ENCODE data around the gene TM9SF4.
"Not testable (repeated sequence)": the region's sequence is repeated elsewhere in the genome, so short reads cannot be mapped to it uniquely, and the experiment has no call there.

TM9SF4 gene

GRCh38 chr20:32158943-32159660 is 49.6 kb downstream of the TM9SF4 start:
- FAIRE-seq: no peak

- FAIRE-seq: no peak
Measured at GRCh38 chr20:32159766-32160221, 50.3 kb downstream of the TM9SF4 start.

- FAIRE-seq: no peak
Measured at GRCh38 chr20:32160341-32160740, 50.8 kb downstream of the TM9SF4 start.

DNA sequence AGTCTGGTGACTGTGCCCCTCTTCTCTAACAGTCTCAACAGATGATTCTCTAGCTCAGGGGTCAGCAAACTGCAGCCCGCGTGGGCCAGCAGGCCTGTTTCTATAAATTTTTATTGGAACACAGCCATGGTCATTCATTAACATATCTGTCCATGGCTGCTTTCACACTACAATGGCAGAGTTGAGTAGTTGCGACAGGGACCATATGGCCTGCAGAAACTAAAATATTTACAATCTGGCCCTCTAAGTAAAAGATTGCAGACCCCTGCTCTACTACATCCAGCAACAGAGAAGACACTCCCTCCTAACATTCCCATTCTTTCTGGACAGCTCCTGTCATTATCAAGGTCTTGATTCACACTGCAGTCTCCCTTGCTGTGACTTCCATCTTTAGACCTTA is 52.8 kb downstream of the TM9SF4 start:
- no peak for FAIRE-seq

GRCh38 chr20:32163951-32164350 is 54.4 kb downstream of the TM9SF4 start:
- no peak for FAIRE-seq

GRCh38 chr20:32164984-32165735 is 55.6 kb downstream of the TM9SF4 start:
- no peak for FAIRE-seq

DNA sequence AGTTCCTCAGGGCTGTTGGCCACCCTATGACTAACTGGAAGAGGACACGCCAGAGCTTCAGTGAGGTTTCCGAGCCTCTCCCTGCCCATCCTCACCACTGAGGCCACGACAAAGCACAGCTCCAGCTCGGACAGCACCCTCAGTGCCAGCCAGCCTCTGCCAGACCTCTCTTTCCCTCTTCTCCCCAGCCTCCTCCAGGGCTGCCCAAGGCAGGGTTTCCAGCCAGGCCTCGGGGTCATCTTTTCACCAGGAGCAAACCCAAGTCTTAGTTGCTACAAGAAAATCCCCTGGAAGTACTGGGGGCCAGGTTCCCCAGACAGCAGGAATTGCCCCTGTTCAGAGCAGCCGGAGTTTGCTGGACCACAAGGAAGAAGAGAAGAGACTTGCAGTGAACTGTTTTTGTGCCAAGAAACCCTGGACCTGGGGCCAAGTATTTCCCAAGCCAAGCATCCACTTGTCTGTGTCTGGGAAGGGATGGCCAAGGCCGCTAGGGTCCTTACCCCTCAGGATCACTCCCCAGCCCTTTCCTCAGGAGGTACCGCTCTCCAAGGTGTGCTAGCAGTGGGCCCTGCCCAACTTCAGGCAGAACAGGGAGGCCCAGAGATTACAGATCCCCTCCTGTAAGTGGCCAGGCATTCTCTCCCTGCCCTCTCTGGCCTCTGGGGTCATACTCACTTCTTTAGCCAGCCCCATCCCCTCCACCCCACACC is 56.5 kb downstream of the TM9SF4 start:
- FAIRE-seq: no peak

DNA sequence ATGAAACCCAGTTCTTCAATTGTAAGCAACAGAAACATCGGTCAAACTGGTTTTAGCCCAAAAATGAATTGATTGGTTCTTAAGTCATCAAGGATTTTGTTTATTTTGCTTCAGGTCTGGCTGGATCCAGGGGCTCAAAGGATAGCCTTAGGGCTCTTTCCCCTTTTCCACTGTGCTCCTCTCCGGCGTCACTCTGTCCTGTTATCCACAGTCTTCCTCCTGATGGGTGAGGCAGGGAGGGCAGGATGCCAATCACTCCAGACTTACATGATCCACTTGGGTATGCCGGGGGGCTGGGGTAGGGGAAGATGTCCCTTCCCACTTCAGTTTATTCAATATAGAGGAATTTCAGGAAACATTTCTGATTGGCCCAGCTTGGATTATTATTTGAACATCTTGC is 58.0 kb downstream of the TM9SF4 start:
- no peak for FAIRE-seq

DNA sequence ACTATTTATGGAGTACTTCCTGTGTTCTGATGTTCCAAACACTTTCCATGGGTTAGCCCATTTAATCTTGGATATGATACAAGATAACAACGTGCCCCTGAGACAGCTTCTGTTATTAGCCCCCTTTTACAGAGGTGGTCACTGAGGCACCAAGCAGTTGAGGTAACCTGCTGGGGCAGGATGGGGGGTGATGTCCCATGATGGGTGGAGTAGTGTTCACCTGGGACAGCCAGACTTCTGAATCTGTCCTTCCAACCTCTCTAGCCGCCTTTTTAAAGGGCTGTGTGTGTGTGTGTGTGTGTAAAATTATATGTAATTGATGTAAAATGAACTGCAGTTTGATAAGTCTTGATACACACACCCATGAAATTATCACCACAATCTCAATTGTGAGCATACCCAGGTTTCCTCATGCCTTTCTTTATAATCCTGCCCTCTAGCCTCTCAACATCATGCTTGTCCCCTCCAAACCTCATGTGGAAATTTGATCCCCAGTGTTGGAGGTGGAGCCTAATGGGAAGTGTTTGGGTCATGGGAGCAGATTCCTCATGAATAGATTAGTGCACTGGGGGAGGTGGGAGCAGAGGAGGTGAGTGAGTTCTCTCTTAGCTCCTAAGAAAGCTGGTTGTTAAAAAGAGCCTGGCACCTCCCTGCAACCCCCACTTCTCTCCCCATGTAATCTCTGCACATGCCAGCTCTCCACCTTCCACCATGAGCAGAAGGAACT is 58.8 kb downstream of the TM9SF4 start:
- FAIRE-seq: no peak

GRCh38 chr20:32177696-32178095 is 68.2 kb downstream of the TM9SF4 start:
- not testable (repeated sequence) for FAIRE-seq

DNA sequence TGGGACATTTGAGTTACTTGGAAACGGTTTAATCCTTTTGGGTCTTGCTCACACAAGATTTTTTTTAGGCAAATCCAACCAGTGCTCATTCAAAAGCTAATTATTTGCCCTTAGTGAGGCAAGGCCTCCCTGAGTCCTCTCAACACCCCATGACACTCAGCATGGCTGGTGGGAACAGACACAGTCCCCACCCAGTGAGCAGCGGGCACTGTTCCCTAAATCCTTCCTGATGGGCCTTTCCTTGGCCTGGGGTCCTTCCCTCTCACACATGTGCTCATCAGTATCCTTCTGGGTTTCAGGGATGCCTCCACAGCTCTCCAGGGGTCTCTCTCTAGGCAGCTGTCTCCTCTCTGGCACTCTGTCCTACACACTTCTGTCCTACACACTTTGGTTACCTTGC is 70.0 kb downstream of the TM9SF4 start:
- FAIRE-seq: no peak

GRCh38 chr20:32179934-32180333 is 70.4 kb downstream of the TM9SF4 start:
- FAIRE-seq: no peak

- FAIRE-seq: no peak
Measured at GRCh38 chr20:32181606-32182005, 72.1 kb downstream of the TM9SF4 start.

DNA sequence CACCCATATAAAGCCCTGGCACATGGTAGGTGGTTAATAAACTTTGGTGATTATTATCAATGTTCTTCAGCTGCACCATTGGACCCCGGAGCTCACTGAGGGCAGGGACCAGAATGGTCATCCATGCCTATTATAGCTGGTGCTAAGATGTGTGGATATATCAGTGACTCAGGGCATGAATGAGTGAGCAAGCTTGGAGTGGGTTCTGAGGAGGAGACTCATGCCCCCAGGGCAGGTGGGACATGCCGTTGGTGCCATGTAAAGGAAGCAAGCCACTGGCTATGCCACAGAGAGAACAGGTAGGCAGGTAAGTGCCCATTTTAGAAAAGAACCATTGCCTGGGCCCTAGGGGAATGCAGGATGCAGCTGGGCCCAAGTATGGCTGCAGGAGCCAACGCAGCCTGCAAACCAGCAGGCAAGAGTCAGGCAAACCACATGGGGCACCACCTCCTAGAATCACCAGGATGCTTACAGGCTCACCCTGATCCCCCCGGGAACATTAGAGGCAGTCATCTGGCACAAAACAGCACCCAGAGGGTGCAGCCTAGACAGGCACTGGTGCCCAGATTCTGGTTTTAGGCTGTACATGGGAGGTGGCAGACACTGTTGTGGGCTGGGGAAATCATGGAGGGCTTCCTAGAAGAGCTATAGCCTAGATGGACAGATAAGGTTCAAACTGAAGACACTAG is 74.6 kb downstream of the TM9SF4 start:
- FAIRE-seq: no peak

GRCh38 chr20:32184961-32185603 is 75.6 kb downstream of the TM9SF4 start:
- FAIRE-seq: no peak

GRCh38 chr20:32186506-32186905 is 77.0 kb downstream of the TM9SF4 start:
- no peak for FAIRE-seq

GRCh38 chr20:32188376-32189122 is 79.0 kb downstream of the TM9SF4 start:
- FAIRE-seq: no peak

GRCh38 chr20:32189123-32189410 is 79.6 kb downstream of the TM9SF4 start:
- FAIRE-seq: no peak

GRCh38 chr20:32189691-32190615 is 80.4 kb downstream of the TM9SF4 start:
- no peak for FAIRE-seq
